Uterus (tissue), 2 donors: ENCODE data around the gene EIF1.

Source experiments
- CTCF ChIP-seq, 4 experiments: fragments of 200-600 bp in 2 of 4; fragments of 450-650 bp in 2 of 4; sonication (generic) in 2 of 4; IDR thresholded peaks; one replicate each; pipeline ENCODE4 v1.5.1; 2016 to 2019; ENCODE audit warnings: antibody characterized with exemption in 4 of 4, mild to moderate bottlenecking in 2 of 4, moderate library complexity in 1 of 4
- POLR2A ChIP-seq, 2 donors: fragments of 450-650 bp; IDR thresholded peaks; one replicate each; pipeline ENCODE4 v1.6.1; 2016; ENCODE audit warnings: antibody characterized with exemption in 2 of 2, mild to moderate bottlenecking in 1 of 2, moderate library complexity in 1 of 2

GRCh38 chr17:41657936-41658335, 30.7 kb upstream of the EIF1 start:
- TF ChIP-seq CTCF (IDR thresholded peaks at IDR 0.05): no peak
- TF ChIP-seq POLR2A (IDR thresholded peaks at IDR 0.05): no peak
